Tibial artery (tissue), 4 donors: ENCODE measurements around the gene SYS1.

Experiments
- DNase-seq, 2 donors: peaks; one replicate each; pipeline ENCODE4 v3.0.0-alpha.2; 2019
- H3K27ac ChIP-seq, 2 donors: fragments of 200-600 bp; sonication (generic) in 1 of 2; 1 replicate in 1 of 2; 2 replicates in 1 of 2; pipeline ENCODE4 v1.5.1; 2018 to 2019; ENCODE audit warnings: mild to moderate bottlenecking in 1 of 2
- H3K27me3 ChIP-seq, 2 donors: fragments of 200-600 bp; sonication (generic) in 1 of 2; one replicate each; pipeline versions ENCODE4 v1.5.1 to v1.6.0; 2016 to 2019
- H3K36me3 ChIP-seq, 3 donors: fragments of 200-600 bp; sonication (generic) in 2 of 3; one replicate each; pipeline ENCODE4 v1.5.1; 2016 to 2019; ENCODE audit warnings: mild to moderate bottlenecking in 2 of 3
- H3K4me1 ChIP-seq, 4 donors: fragments of 200-600 bp; sonication (generic) in 2 of 4; 1 replicate in 3 of 4; 2 replicates in 1 of 4; pipeline ENCODE4 v1.5.1; 2016 to 2019
- H3K4me3 ChIP-seq, 2 donors: fragments of 200-600 bp; sonication (generic) in 1 of 2; 1 replicate in 1 of 2; 2 replicates in 1 of 2; pipeline ENCODE4 v1.5.1; 2018 to 2019; ENCODE audit warnings: mild to moderate bottlenecking in 2 of 2
- H3K9me3 ChIP-seq, 3 donors: fragments of 200-600 bp; sonication (generic) in 1 of 3; one replicate each; pipeline ENCODE4 v1.5.1; 2016 to 2019
- CTCF ChIP-seq, 2 experiments: fragments of 200-600 bp in 1 of 2; fragments of 450-650 bp in 1 of 2; IDR thresholded peaks; one replicate each; pipeline ENCODE4 v1.5.1; 2017 to 2019; ENCODE audit warnings: antibody characterized with exemption in 2 of 2, mild to moderate bottlenecking in 1 of 2, moderate library complexity in 1 of 2
- intact Hi-C: fragments of 100-400 bp; cut with DNase I; formaldehyde crosslinking; loops from one replicate; pipeline ENCODE4 v1.15.0; 2023; ENCODE audit warnings: low total_unique reads

The SYS1 gene

GRCh38 chr20:45366631-45367030, 3.7 kb downstream of the SYS1 start:
- H3K4me3 ChIP-seq: no peak overlapping the region
- no peak for TF ChIP-seq CTCF (IDR thresholded peaks at IDR 0.05)
- intact Hi-C loops: loop anchor here (10.0 kb wide), 1 partner anchor 482 kb away; the partner anchor contains the start of gene YWHAB
- H3K9me3 ChIP-seq: no peaks in the 10 kb centered on the region
- H3K27ac ChIP-seq: no peak overlapping the region
- peaks cover 28 to 37% (median 36%) of the 10 kb centered on the region in 3 donors for H3K36me3 ChIP-seq
- peaks cover 0 to 23% (median 14%) of the 10 kb centered on the region in 4 donors for H3K4me1 ChIP-seq
- no peaks in the 10 kb centered on the region for H3K27me3 ChIP-seq
- no peak for DNase-seq

- Histone ChIP-seq H3K36me3 (peaks cover 28 to 37% (median 36%) of the 10 kb centered on the region in 3 donors), H3K27me3 (no peaks in the 10 kb centered on the region), H3K4me1 (peaks cover 0 to 23% (median 15%) of the 10 kb centered on the region in 4 donors), H3K27ac (no peak overlapping the region), H3K4me3 (no peak overlapping the region), H3K9me3 (no peaks in the 10 kb centered on the region)
- TF ChIP-seq CTCF (IDR thresholded peaks at IDR 0.05): no peak
- no peak for DNase-seq
- intact Hi-C loops: loop anchor here (10.0 kb wide), 1 partner anchor 482 kb away; the partner anchor contains the start of gene YWHAB
These were observed 4.2 kb downstream of the SYS1 start for GRCh38 chr20:45367126-45367525.

GRCh38 chr20:45368221-45368980, 5.4 kb downstream of the SYS1 start:
- TF ChIP-seq CTCF (IDR thresholded peaks at IDR 0.05): no peak
- no peak for DNase-seq
- Histone ChIP-seq H3K9me3 (no peaks in the 10 kb centered on the region), H3K27ac (no peak overlapping the region), H3K27me3 (no peaks in the 10 kb centered on the region), H3K4me1 (peaks cover 0 to 30% (median 21%) of the 10 kb centered on the region in 4 donors), H3K4me3 (no peak overlapping the region), H3K36me3 (peaks cover 28 to 37% (median 36%) of the 10 kb centered on the region in 3 donors)
- intact Hi-C loops: loop anchor here (10.0 kb wide), 1 partner anchor 484 kb away; the partner anchor contains the start of gene YWHAB

GRCh38 chr20:45370571-45371160, 7.7 kb downstream of the SYS1 start:
- no peak for TF ChIP-seq CTCF (IDR thresholded peaks at IDR 0.05)
- no peak overlapping the region for H3K4me3 ChIP-seq
- H3K27ac ChIP-seq: peak overlapping the region in 1 of 2 donors; percentile 94
- DNase-seq: no peak
- no peaks in the 10 kb centered on the region for H3K27me3 ChIP-seq
- intact Hi-C loops: loop anchor here (5.0 kb wide), 2 partner anchors 37 to 48 kb away; partner anchors contain the start of gene DBNDD2
- no peaks in the 10 kb centered on the region for H3K9me3 ChIP-seq
- peaks cover 25 to 32% (median 30%) of the 10 kb centered on the region in 3 donors for H3K36me3 ChIP-seq
- peaks cover 0 to 33% (median 14%) of the 10 kb centered on the region in 4 donors for H3K4me1 ChIP-seq

GRCh38 chr20:45372241-45372640, 9.3 kb downstream of the SYS1 start:
- H3K27ac ChIP-seq: peak overlapping the region; percentile 87 to 94
- H3K36me3 ChIP-seq: peaks cover 15 to 16% (median 16%) of the 10 kb centered on the region in 3 donors
- no peaks in the 10 kb centered on the region for H3K27me3 ChIP-seq
- TF ChIP-seq CTCF (IDR thresholded peaks at IDR 0.05): no peak
- peaks cover 0 to 36% (median 14%) of the 10 kb centered on the region in 4 donors for H3K4me1 ChIP-seq
- DNase-seq: no peak
- peak overlapping the region; percentile 51 to 61 for H3K4me3 ChIP-seq
- no peaks in the 10 kb centered on the region for H3K9me3 ChIP-seq
- intact Hi-C loops: loop anchor here (2.0 to 5.0 kb wide), 3 partner anchors 35 to 63 kb away; partner anchors contain the start of gene DBNDD2
